Ovary (tissue), 3 donors: Measurements from ENCODE around the gene TSPEAR.

Experiments used
- CTCF ChIP-seq, 3 donors: fragments of 450-650 bp in 2 of 3; fragments of 200-600 bp in 1 of 3; IDR thresholded peaks; one replicate each; pipeline versions ENCODE4 v1.5.1 to v1.8.0; 2016 to 2022; ENCODE audit warnings: antibody characterized with exemption in 3 of 3, mild to moderate bottlenecking in 1 of 3
- EP300 ChIP-seq: sonication (generic); formaldehyde crosslinking; IDR thresholded peaks from one replicate; pipeline ENCODE4 v1.6.1; 2017; ENCODE audit warnings: antibody characterized with exemption
- donor health status: DM: no; HTN: no; CAD: no.

- TF ChIP-seq CTCF (IDR thresholded peaks at IDR 0.05), result no peak
- no peak for TF ChIP-seq EP300
Observed at GRCh38 chr21:44708866-44709425, 2.4 kb downstream of the TSPEAR start.
